OCI-LY7 (cell line): ENCODE measurements around the gene RPL37A.

Experiments
- CTCF ChIP-seq: fragments of 200-600 bp; sonication (generic); conservative IDR thresholded peaks from 2 replicates; pipeline ENCODE4 v1.5.1; 2014; ENCODE audit warnings: mild to moderate bottlenecking, antibody characterized with exemption, low read length, moderate library complexity, mixed read lengths
- EZH2phosphoT487 ChIP-seq: fragments of 200-600 bp; sonication (generic); IDR thresholded peaks from 2 replicates; pipeline ENCODE4 v1.6.1; 2018; ENCODE audit warnings: low read depth, borderline replicate concordance, mild to moderate bottlenecking, mixed run types, antibody characterized with exemption, low read length, moderate library complexity, mixed read lengths

GRCh38 chr2:216545359-216545758, 46.7 kb downstream of the RPL37A start:
- TF ChIP-seq CTCF (no peak), EZH2phosphoT487 (no peak)
